MM.1S (cell line): ENCODE results near the gene KDM7A.

Experiments
- DNase-seq: peaks from one replicate; pipeline ENCODE4 v3.0.0-alpha.2; 2015
- H2AFZ ChIP-seq: fragments of 300-600 bp; sonication (generic); 2 replicates; pipeline ENCODE4 v1.6.0; 2016; ENCODE audit warnings: antibody characterized with exemption, low read length
- H3F3A ChIP-seq: fragments of 300-600 bp; sonication (generic); 2 replicates; pipeline ENCODE4 v1.6.1; 2016; ENCODE audit warnings: mild to moderate bottlenecking, antibody characterized with exemption, low read length, moderate library complexity, mixed read lengths; ENCODE audit not compliant: insufficient read depth
- H3K27ac ChIP-seq: fragments of 300-600 bp; sonication (generic); 2 replicates; pipeline ENCODE4 v1.5.1; 2016; ENCODE audit warnings: mild to moderate bottlenecking, low read length
- H3K27me3 ChIP-seq: fragments of 300-600 bp; sonication (generic); replicated peaks from 2 replicates; pipeline ENCODE4 v1.6.0; 2016; ENCODE audit warnings: low read length; ENCODE audit not compliant: insufficient read depth
- H3K36me3 ChIP-seq: fragments of 300-600 bp; sonication (generic); replicated peaks from 2 replicates; pipeline ENCODE4 v1.6.1; 2016; ENCODE audit warnings: mild to moderate bottlenecking, low read length, mixed read lengths; ENCODE audit not compliant: insufficient read depth
- H3K4me1 ChIP-seq: fragments of 300-600 bp; sonication (generic); 2 replicates; pipeline ENCODE4 v1.6.1; 2016; ENCODE audit warnings: low read length, mixed read lengths
- H3K4me2 ChIP-seq: fragments of 300-600 bp; sonication (generic); 2 replicates; pipeline ENCODE4 v1.6.0; 2016; ENCODE audit warnings: low read depth, low read length
- H3K4me3 ChIP-seq: fragments of 300-600 bp; sonication (generic); 2 replicates; pipeline ENCODE4 v1.5.1; 2016; ENCODE audit warnings: low read length, mixed read lengths
- H3K79me2 ChIP-seq: fragments of 300-600 bp; sonication (generic); 2 replicates; pipeline ENCODE4 v1.6.1; 2016; ENCODE audit warnings: mixed run types, low read length, mixed read lengths
- H3K9ac ChIP-seq: fragments of 300-600 bp; sonication (generic); 2 replicates; pipeline ENCODE4 v1.6.1; 2016; ENCODE audit warnings: low read length, mixed read lengths
- H3K9me2 ChIP-seq: fragments of 300-600 bp; sonication (generic); replicated peaks from 2 replicates; pipeline ENCODE4 v1.6.1; 2016; ENCODE audit warnings: mild to moderate bottlenecking, low read length, mixed read lengths; ENCODE audit not compliant: insufficient read depth
- H3K9me3 ChIP-seq: fragments of 300-600 bp; sonication (generic); replicated peaks from 2 replicates; pipeline ENCODE4 v1.6.1; 2016; ENCODE audit warnings: mild to moderate bottlenecking, low read length, mixed read lengths; ENCODE audit not compliant: insufficient read depth
- H4K20me1 ChIP-seq: fragments of 300-600 bp; sonication (generic); 2 replicates; pipeline ENCODE4 v1.6.1; 2016; ENCODE audit warnings: mild to moderate bottlenecking, low read length, moderate library complexity, mixed read lengths; ENCODE audit not compliant: insufficient read depth
- CTCF ChIP-seq: fragments of 300-600 bp; sonication (generic); IDR thresholded peaks from 2 replicates; pipeline ENCODE4 v1.5.1; 2016; ENCODE audit warnings: antibody characterized with exemption, low read length, mixed read lengths
- EZH2 ChIP-seq: fragments of 300-600 bp; sonication (generic); optimal IDR thresholded peaks from 2 replicates; pipeline ENCODE3; 2017; ENCODE audit warnings: low read depth, mild to moderate bottlenecking, antibody characterized with exemption, low read length, mixed read lengths
- EZH2phosphoT487 ChIP-seq: fragments of 300-600 bp; sonication (generic); IDR thresholded peaks from 2 replicates; pipeline ENCODE4 v1.6.1; 2018; ENCODE audit warnings: antibody characterized with exemption, low read length

The KDM7A gene

DNA sequence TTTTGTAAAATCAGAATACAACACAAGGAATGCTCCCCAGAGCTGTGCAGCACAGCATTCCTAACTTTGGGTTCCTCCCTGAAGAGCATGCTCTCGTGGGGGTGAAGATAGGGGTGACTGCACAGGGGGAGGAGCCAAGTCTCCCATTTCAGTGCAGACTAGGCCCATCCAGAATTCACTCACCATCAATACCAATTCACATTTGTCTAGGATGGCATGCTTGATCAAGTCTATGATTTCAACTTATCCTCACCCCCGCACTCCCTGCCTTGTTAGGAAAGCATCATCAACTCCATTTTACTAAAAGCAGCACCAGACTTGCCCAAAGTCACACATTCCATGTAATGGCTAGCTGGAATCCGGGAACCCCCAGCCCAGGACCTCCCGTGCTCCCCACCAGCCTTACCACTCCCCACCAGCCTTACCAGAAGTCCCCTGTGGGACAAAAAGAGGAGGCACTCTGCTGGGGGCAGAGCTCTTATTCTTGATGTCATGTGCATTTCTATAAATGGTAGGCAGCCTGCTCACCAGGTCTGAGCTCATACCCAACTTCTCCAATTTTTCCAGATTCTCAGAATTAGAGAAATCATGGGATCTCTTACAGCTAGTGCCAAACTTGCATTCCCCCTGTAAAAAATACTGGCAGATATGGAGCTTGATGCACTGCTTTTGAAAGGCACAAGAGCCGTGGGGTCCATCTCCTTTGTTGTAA is 120.2 kb downstream of the KDM7A start:
- Histone ChIP-seq H4K20me1 (no peaks in the 10 kb centered on the region), H3K9ac (no peak overlapping the region), H3K9me2 (no peaks in the 10 kb centered on the region), H3K36me3 (no peaks in the 10 kb centered on the region), H3K4me3 (no peak overlapping the region), H3K4me1 (peaks cover 16% of the 10 kb centered on the region), H3K79me2 (no peaks in the 10 kb centered on the region), H3K27me3 (0 out of 2 replicates have a peak, but pooled peaks cover 6% of the 10 kb centered on the region), H3F3A (0 out of 2 replicates have a peak, but pooled peaks cover 11% of the 10 kb centered on the region), H3K9me3 (no peaks in the 10 kb centered on the region), H3K4me2 (no peak overlapping the region), H3K27ac (no peak overlapping the region), H2AFZ (no peak overlapping the region)
- TF ChIP-seq EZH2 (no peak), EZH2phosphoT487 (no peak), CTCF (no peak)
- DNase-seq: no peak

DNA sequence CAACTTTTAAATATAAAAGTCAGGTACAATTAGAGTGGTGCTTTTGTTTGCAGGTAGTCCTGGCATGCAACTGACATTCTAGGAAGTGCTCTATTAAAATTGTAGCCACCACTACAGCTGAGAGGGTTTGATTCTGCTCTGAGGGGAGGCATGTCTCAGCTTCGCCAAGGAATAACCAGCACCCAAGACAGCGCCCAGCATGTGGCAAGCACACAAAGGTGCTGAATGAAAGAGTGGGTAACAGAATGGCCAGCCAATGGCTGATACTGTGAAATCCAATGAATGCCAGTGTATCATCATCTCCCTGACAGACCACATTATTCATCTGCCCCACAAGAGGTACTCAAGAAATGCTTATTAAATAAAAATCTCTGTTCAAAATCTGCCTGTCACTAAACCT is 121.0 kb downstream of the KDM7A start:
- H3K9ac ChIP-seq: no peak overlapping the region
- TF ChIP-seq EZH2phosphoT487: no peak
- no peak for DNase-seq
- 0 out of 2 replicates have a peak, but pooled peaks cover 11% of the 10 kb centered on the region for H3F3A ChIP-seq
- no peaks in the 10 kb centered on the region for H4K20me1 ChIP-seq
- no peak overlapping the region for H3K27ac ChIP-seq
- no peak overlapping the region for H3K4me2 ChIP-seq
- no peak overlapping the region for H2AFZ ChIP-seq
- H3K9me2 ChIP-seq: no peaks in the 10 kb centered on the region
- H3K27me3 ChIP-seq: 0 out of 2 replicates have a peak, but pooled peaks cover 6% of the 10 kb centered on the region
- H3K79me2 ChIP-seq: no peaks in the 10 kb centered on the region
- peaks cover 16% of the 10 kb centered on the region for H3K4me1 ChIP-seq
- no peak overlapping the region for H3K4me3 ChIP-seq
- no peaks in the 10 kb centered on the region for H3K36me3 ChIP-seq
- H3K9me3 ChIP-seq: no peaks in the 10 kb centered on the region

GRCh38 chr7:140054751-140055150 is 122.0 kb downstream of the KDM7A start:
- Histone ChIP-seq H3K9me3 (no peaks in the 10 kb centered on the region), H3K79me2 (no peaks in the 10 kb centered on the region), H3F3A (0 out of 2 replicates have a peak, but pooled peaks cover 13% of the 10 kb centered on the region), H3K36me3 (no peaks in the 10 kb centered on the region), H3K4me1 (peaks cover 23% of the 10 kb centered on the region), H3K4me2 (no peak overlapping the region), H3K9ac (no peak overlapping the region), H3K27me3 (0 out of 2 replicates have a peak, but pooled peaks cover 6% of the 10 kb centered on the region), H3K27ac (no peak overlapping the region), H2AFZ (no peak overlapping the region), H4K20me1 (no peaks in the 10 kb centered on the region), H3K4me3 (no peak overlapping the region), H3K9me2 (no peaks in the 10 kb centered on the region)
- DNase-seq: no peak
- TF ChIP-seq EZH2: no peak
- TF ChIP-seq EZH2phosphoT487: no peak
- TF ChIP-seq CTCF: no peak
